Brain microvascular endothelial cell (primary cell): Measurements from ENCODE around the gene COX14.
A peak's percentile ranks its signal among the peaks of the same experiment; 100 is the strongest.

Source experiments
- DNase-seq: peaks from one replicate; pipeline ENCODE4 v3.0.0-alpha.2; 2020
- H3K27ac ChIP-seq: fragments of 250-450 bp; sonication (Bioruptor Pico); 2 replicates; pipeline ENCODE4 v1.5.1; 2020; ENCODE audit warnings: mild to moderate bottlenecking, moderate library complexity
- H3K27me3 ChIP-seq: fragments of 250-450 bp; sonication (Bioruptor Pico); replicated peaks from 2 replicates; pipeline ENCODE4 v1.5.1; 2020; ENCODE audit warnings: mild to moderate bottlenecking
- H3K36me3 ChIP-seq: fragments of 250-450 bp; sonication (Bioruptor Pico); replicated peaks from 2 replicates; pipeline ENCODE4 v1.5.1; 2020; ENCODE audit warnings: mild to moderate bottlenecking
- H3K4me3 ChIP-seq: 2 replicates; pipeline ENCODE4 v1.5.1; 2011; ENCODE audit warnings: low read depth, mild to moderate bottlenecking, control low read depth, low read length, moderate library complexity
- in situ Hi-C: cut with HindIII; loops from 2 replicates; pipeline ENCODE4 v1.10.0; 2017; ENCODE audit warnings: low sequenced_read_pairs, low pct_ligation_motif_present
- TF ChIP-seq, protein P1 (sequence below): IDR thresholded peaks from 2 replicates; pipeline ENCODE4 v1.5.1; 2011; ENCODE audit warnings: low read depth, mild to moderate bottlenecking, moderate library complexity, low read length, control low read depth, inconsistent platforms; ENCODE audit errors: missing control alignments

The COX14 gene

DNA sequence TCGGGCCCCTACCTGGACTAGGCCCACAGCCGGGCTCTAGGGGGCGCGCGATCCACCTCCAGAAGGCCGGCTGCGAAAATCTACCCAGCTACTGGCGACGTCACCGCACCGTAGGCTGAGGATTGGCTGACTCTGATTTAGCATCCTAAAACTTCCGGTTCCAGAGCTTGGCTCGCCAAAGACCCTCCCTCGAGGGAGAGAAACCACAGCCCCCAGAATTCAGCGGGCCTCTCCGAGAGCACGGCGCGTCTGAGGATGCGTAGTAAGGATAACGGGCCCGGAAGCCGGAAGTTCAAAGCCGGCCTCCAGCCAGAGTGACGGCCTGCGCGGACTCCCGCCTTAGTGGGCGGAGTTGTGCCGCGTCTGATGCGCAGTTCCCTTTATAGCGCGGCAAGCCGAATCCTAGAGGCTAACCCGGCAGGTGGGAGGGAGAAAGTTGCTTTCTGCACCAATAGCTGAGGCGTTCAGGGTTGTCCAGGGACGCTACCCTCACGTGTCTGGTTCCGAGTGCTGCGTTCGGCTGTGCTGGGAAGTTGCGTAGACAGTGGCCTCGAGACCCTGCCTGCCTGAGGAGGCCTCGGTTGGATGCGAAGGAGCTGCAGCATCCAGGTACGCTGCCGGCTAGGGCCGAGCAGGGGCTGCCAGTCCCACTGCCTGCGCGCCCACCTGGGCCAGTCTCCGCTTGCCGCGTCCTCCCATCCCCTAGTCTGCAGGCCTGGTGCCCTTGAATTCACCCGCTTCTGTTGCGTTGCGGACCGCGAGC lies at the start of gene COX14:
Gene COX14, plus strand, starts transcription at position 544 of the 763 bp plus-strand sequence. CDS start 7,808 bp downstream, outside the sequence.
- Histone ChIP-seq H3K27ac (peak within 1 kb of the TSS; percentile 87), H3K36me3 (peaks cover 3% of the 10 kb centered on the region), H3K27me3 (no peaks in the 10 kb centered on the region), H3K4me3 (peak within 1 kb of the TSS; percentile 100)
- peak; percentile 99 for DNase-seq
- TF ChIP-seq, protein P1, sequence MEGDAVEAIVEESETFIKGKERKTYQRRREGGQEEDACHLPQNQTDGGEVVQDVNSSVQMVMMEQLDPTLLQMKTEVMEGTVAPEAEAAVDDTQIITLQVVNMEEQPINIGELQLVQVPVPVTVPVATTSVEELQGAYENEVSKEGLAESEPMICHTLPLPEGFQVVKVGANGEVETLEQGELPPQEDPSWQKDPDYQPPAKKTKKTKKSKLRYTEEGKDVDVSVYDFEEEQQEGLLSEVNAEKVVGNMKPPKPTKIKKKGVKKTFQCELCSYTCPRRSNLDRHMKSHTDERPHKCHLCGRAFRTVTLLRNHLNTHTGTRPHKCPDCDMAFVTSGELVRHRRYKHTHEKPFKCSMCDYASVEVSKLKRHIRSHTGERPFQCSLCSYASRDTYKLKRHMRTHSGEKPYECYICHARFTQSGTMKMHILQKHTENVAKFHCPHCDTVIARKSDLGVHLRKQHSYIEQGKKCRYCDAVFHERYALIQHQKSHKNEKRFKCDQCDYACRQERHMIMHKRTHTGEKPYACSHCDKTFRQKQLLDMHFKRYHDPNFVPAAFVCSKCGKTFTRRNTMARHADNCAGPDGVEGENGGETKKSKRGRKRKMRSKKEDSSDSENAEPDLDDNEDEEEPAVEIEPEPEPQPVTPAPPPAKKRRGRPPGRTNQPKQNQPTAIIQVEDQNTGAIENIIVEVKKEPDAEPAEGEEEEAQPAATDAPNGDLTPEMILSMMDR = peak; percentile 94
- in situ Hi-C loops = no loop called here

DNA sequence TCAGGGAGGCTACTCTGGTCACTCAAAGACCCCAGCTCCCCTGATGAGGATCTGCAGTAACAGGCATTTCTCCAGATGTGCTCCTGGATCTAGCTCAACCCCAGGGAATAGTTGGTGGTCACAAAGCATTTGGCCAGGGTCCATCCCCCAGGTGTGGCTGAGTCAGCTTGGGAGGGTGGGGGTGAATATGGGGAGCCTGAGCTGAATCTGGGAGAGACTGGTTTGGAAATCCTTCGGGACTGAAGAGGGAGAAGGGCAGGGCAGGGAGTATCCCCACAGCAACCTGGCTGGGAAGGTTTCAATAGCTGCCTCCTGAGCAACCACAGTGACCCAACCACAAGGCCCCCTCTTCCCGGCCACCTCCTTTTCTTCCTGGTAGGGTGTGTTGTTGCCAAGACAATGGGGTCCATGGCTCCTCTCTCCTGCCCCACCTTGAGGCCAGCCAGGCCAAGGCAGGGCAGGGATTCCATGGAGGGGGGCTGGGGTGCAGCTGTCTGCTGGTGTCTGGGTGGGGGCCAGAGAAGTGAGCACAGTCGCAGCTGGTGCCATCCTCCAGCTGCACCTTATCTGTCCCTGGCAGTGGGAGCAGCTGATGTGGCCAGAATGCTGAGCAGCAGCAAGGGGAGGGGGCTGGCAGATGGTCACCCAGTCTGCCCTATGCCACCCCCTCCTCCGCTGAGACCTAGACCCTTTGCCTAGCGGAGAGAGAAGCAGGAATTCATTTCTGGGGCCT lies 49.1 kb upstream of the COX14 start:
- H3K4me3 ChIP-seq = no peak overlapping the region
- no peaks in the 10 kb centered on the region for H3K27me3 ChIP-seq
- H3K27ac ChIP-seq = no peak overlapping the region
- TF ChIP-seq, protein P1 = no peak
- no peak for DNase-seq
- no peaks in the 10 kb centered on the region for H3K36me3 ChIP-seq
- in situ Hi-C loops = no loop called here

GRCh38 chr12:50065726-50066310 lies 46.2 kb upstream of the COX14 start:
- H3K36me3 ChIP-seq = no peaks in the 10 kb centered on the region
- H3K27ac ChIP-seq = no peak overlapping the region
- TF ChIP-seq, protein P1 = no peak
- DNase-seq = no peak
- H3K27me3 ChIP-seq = no peaks in the 10 kb centered on the region
- in situ Hi-C loops = loop anchor here (5.0 kb wide), 1 partner anchor 99 kb away; no protein-coding TSS in a partner anchor
- no peak overlapping the region for H3K4me3 ChIP-seq

- DNase-seq = peak; percentile 87
These were observed 45.6 kb upstream of the COX14 start for GRCh38 chr12:50066402-50066801.

DNA sequence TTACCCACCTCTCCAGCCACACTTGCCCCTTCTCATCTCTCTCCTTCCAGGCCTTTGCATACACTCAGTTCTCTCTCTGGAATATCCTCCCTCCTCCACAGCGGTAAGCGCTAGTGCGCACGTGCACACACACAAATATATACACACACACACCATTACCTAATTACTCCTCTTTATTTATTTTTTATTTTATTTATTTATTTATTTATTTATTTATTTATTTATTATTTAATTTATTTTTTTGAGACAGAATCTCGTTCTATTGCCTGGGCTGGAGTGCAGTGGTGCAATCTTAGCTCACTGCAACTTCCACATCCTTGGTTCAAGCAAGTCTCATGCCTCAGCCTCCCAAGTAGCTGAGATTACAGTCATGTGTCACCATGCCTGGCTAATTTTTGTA lies 43.0 kb upstream of the COX14 start:
- no peak for DNase-seq
- Histone ChIP-seq H3K4me3 (no peak overlapping the region), H3K27me3 (no peaks in the 10 kb centered on the region), H3K36me3 (no peaks in the 10 kb centered on the region), H3K27ac (no peak overlapping the region)
- TF ChIP-seq, protein P1 = no peak
- in situ Hi-C loops = loop anchor here (5.0 kb wide), 1 partner anchor 102 kb away; no protein-coding TSS in a partner anchor

More at GRCh38 chr12:50066402-50066801, 45.6 kb upstream of the COX14 start:
- no peaks in the 10 kb centered on the region for H3K27me3 ChIP-seq
- H3K4me3 ChIP-seq = no peak overlapping the region
- in situ Hi-C loops = loop anchor here (5.0 kb wide), 1 partner anchor 99 kb away; no protein-coding TSS in a partner anchor
- TF ChIP-seq, protein P1 = no peak
- H3K36me3 ChIP-seq = no peaks in the 10 kb centered on the region
- H3K27ac ChIP-seq = no peak overlapping the region
